ENCODE data around the gene MAML1.

GRCh38 chr5:179819296-179820126 lies 86.9 kb downstream of the MAML1 start:
- TF ChIP-seq POLR2AphosphoS5 (IDR thresholded peaks at IDR 0.05) (no peak), CTCF (IDR thresholded peaks at IDR 0.05) (no peak), POLR2A (IDR thresholded peaks at IDR 0.05) (no peak), EP300 (IDR thresholded peaks at IDR 0.05) (no peak)

Measured in gastroesophageal sphincter (tissue), 3 donors.